GM19324 (cell line): ENCODE measurements around the gene MAP3K14.
"Not testable (repeated sequence)": the region's sequence is repeated elsewhere in the genome, so short reads cannot be mapped to it uniquely, and the experiment has no call there.

Source experiments
- ATAC-seq: cut with Tn5 transposase; IDR thresholded peaks from one replicate; pipeline ENCODE4 v1.9.1; 2021; ENCODE audit warnings: mild to moderate bottlenecking, moderate library complexity; ENCODE audit not compliant: unreplicated experiment, low FRiP score

MAP3K14 gene

GRCh38 chr17:45264430-45264829, 52.4 kb downstream of the MAP3K14 start:
- no peak for ATAC-seq

DNA sequence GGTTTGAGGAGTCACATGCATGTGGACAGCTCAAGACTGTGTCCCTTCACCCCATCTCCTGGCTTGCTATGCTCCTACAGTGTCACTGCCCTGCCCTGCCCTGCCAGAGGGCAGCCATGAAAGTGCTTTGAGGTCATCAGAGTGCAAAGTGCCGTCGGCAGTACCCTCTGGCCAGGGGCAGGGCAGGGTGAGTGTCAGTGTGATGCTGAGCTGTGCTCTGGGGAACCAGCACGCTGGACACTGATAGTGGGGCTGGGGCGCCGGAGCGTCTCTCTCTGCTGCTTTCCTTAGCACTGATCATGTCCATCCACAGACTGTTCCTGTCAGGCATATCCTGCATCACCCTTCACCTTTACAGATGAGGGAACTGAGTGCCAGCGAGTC, 53.4 kb downstream of the MAP3K14 start:
- ATAC-seq: no peak

DNA sequence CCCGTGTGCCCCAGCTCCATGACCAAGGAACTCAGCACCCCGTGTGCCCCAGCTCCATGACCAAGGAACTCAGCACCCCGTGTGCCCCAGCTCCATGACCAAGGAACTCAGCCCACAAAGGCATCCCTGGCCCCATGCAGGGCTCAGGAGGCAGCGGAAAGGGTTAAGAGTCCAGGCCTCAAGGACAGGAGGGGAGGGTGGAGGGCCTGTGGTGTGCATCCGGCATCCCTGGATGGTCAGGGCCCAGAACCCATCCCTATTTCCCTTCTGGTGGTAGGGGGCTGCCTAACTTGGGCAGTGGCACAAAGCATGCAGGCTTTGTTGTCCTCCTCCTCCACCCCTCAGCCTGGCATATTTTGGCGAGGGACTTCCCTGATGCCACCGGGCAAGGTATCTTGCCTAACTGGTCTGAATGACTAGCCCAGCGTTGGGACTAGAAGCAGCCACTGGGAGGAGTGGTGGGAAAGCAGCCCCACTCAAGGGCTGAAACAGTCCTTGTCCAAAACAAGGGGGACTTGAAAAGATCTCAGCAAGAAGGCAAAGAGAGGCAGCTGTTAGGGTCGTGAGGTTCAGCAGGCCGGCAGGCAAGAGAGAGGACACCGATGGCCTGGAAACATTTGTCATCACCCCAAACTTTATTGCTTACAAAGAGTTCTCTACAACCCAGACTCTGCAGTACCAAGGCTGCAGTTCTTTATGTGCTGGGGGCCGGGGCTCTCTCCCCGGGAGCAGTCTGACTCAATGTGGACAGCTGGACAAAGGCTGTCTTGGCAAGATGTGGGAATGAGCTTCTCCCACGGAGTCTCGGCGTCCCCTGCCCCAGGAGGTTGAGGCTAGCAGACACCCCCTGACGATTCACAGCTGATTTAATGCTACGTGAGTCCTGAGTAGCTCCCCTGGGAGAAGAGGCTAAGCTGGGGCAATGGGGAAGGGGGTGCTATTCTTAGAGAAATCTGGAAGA, 54.0 kb downstream of the MAP3K14 start:
- no peak for ATAC-seq

GRCh38 chr17:45261577-45262515, 55.0 kb downstream of the MAP3K14 start, which contains the start of gene SPATA32:
Gene SPATA32 (minus strand): TSS chr17:45262094. CDS start chr17:45262016, 78 bp downstream.
- ATAC-seq: no peak

- ATAC-seq: no peak
Observed at GRCh38 chr17:45260204-45260783, 56.5 kb downstream of the MAP3K14 start.

- ATAC-seq: no peak
Observed at GRCh38 chr17:45258981-45259380, 57.8 kb downstream of the MAP3K14 start.

DNA sequence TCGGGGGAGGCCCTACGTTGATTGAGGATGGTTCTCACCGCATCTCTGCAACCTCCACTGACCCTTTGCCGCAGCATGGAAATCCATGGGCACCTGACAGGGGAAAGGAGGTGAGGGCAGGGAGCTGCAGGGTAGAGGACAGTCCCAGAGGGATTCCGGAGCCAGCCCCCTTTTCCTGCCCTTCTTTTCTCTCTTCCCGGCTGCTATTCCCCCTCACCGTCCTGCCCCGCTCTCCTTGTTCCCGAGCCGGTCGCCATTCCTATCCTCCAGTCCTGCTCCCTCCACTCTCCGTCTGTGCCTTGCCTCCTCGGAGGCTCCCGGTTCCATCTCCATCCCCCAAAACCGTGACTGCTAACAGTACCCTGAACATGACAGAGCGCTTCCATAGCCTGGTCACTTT, 59.7 kb downstream of the MAP3K14 start:
- no peak for ATAC-seq

- no peak for ATAC-seq
Observed at GRCh38 chr17:45256114-45256966, 60.5 kb downstream of the MAP3K14 start.

DNA sequence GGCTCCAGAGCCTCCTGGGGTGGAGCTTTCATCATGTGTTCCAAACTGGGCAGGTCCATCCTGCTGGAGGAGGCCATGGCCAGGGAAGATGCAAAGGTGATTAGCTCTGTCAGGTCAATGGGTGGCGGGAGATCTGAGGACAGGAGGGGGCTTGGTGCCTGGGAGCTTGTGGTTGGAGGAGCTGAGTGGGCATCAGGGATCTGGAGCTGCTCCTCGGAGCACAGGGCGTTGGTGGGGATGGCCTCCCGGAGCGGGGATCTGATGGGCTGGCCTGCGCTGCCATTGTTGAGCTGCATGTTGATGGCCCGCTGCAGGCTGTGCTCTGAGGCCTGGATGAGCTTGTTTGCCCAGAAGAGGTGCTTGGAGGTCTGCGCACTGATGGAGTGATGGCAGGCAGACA, 61.5 kb downstream of the MAP3K14 start:
- ATAC-seq: no peak

- no peak for ATAC-seq
Observed at GRCh38 chr17:45253879-45254278, 62.9 kb downstream of the MAP3K14 start.

- not testable (repeated sequence) for ATAC-seq
Observed at GRCh38 chr17:45253237-45253636, 63.6 kb downstream of the MAP3K14 start.

DNA sequence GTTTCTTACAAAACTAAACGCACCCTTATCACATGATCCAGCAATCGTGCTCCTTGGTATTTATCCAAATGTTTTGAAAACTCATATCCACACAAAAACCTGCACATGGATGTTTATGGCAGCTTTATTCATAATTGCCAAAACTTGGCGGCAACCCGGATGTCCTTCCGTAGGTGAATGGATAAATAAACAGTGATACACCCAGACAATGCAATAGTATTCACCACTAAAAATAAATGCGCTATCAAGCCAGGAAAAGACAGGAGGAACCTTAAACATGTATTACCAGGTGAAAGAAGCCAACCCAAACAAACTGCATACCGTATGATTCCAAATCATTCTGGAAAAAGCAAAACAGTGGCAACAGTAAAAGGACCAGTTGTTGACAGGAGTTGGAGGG, 64.9 kb downstream of the MAP3K14 start:
- no peak for ATAC-seq

DNA sequence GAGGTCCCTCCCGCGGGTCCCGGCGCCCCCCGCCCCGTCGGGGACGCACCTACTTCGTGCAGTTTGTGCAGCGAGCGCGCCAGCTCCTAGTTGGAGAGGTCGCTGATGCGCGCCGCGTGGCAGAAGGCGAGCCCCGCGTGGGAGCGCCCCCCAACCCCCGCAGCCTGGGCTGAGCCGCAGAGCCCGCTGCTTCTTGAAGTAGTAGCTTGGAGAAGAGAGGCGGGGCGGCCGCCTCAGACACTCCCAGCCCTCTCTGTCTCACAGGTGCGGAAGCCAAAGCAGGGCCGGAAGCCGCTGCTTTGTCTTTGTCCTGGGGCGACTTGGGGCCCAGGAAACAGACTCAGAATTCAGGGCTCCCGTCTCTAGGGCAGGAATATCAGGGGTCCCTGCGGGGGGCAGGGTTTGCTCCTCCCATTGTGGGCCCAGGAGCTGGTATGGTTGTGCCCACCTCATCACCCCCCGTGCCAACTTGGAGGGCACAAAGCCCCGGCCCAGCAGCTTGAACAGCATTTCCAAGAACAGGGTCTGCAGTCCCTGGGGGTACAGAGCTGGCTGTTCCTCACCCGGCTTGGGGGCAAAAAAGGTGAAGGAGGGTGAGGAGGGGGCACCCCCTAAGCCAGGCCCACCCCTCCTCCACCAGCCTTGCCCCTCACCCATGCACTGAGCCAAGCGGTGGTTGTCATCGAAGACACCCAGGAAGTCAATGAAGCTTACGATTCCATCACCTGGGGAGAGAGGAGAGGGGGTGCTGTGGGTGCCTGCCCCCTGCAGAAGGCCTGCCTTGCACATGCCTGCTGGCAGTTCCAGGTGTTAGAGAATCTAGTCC, 68.5 kb downstream of the MAP3K14 start:
- ATAC-seq: peak; percentile 58

DNA sequence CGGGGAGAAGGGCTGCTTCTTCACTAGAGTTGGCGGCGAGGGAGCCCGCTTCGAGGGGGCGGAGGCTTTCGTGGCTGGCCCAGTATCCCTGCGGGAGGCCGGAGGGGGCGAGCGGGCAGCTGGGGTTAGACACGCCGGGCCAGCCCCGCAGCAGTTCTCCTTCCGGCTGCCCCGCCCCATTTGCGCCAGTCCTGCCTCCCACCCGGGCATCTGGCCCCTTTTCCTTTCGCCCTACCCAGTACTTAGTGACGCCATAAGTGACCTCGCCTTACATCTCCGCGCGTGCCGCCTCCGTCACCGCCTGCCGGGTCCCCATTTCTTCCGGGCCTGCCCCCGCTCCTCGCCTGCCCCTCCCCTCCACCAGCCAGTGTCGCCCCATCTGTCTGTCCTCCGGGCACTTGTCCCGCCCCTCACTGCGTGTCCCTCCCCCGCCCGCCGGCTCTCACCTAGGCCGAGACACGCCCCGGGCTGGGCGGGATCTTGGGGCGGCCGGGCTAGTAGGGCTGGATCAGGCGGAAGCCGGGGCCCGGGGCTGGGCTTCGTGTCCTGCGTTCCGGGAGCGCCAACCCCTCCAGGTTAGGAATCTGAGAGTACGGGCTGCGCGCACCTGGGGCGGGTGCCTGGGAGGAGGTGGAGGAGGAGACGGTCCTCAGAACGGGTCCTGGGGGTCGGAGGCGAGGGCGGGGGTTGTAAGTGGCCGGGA, 69.2 kb downstream of the MAP3K14 start:
- ATAC-seq: peak; percentile 70

GRCh38 chr17:45246861-45247428, 69.9 kb downstream of the MAP3K14 start:
- no peak for ATAC-seq

DNA sequence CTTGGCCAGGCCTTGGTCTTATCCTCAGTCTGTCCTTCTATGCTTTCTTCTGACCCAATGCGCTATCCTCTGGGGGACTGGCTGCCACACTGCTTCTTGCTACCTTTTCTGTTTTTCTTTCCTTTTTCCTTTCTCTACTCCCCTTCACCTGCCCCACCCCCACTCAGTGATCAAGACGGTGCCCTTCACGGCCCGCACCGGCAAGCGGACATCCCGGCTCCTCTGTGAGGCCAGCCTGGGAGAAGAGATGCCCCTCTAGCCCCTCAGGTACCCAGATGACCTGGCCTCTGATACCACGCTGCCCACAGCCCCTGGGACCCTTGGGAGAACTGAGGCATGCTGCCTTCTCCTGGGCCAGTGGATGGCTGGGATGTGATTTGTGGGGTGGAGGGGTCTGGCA, 70.5 kb downstream of the MAP3K14 start:
- no peak for ATAC-seq

DNA sequence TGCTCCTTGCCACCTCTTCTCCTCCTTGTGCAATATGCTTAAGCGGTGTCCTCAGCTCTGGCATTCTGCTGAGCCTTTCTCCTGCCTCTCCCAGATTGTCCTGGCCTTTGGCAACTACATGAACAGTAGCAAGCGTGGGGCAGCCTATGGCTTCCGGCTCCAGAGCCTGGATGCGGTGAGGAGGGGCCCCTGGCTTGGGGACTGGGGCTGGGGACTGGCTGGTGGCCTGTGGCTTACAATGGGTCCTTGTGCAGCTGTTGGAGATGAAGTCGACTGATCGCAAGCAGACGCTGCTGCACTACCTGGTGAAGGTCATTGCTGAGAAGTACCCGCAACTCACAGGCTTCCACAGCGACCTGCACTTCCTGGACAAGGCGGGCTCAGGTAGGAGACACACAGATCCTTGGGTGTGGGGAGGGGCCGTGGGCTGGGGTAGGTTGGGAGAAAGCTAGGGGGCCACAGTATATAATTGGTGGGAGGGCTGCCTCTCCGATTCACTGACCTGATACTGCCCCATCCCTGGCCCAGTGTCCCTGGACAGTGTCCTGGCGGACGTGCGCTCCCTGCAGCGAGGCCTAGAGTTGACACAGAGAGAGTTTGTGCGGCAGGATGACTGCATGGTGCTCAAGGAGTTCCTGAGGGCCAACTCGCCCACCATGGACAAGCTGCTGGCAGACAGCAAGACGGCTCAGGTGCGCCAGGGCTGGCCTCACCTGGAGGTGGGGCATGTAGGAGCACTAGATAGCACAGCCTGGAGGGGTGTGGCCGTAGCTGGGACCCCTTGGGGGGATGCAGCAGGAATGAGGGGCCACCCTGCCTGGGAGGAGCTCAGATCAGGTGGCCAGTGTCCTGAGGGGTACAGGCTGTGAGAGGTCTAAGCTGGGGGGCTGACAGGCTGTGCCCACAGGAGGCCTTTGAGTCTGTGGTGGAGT, 71.8 kb downstream of the MAP3K14 start:
- ATAC-seq: no peak
